A673 (cell line): ENCODE results near the gene TERC.

Source experiments
- CTCF ChIP-seq: fragments of 300-800, 200-600 bp; sonication (generic); conservative IDR thresholded peaks from 2 replicates; pipeline ENCODE4 v1.5.1; 2017; ENCODE audit warnings: low read depth, mild to moderate bottlenecking, antibody characterized with exemption, low read length, moderate library complexity, mixed read lengths
- EZH2 ChIP-seq: fragments of 200-600 bp; sonication (generic); IDR thresholded peaks from 2 replicates; pipeline ENCODE4 v1.6.1; 2017; ENCODE audit warnings: borderline replicate concordance, low read depth, mild to moderate bottlenecking, mixed read lengths, antibody characterized with exemption, low read length; ENCODE audit not compliant: poor library complexity, severe bottlenecking

GRCh38 chr3:169790687-169791429, 26.0 kb upstream of the TERC start:
- no peak for TF ChIP-seq CTCF
- TF ChIP-seq EZH2 = no peak
